GM19193 (cell line): ENCODE results near the gene GOLGA1.

Experiments used
- POLR2A ChIP-seq: IDR thresholded peaks from 4 replicates; pipeline ENCODE4 v1.6.1; 2011; ENCODE audit not compliant: insufficient read depth, insufficient read length; ENCODE audit errors: extremely low read depth

GOLGA1 gene

DNA sequence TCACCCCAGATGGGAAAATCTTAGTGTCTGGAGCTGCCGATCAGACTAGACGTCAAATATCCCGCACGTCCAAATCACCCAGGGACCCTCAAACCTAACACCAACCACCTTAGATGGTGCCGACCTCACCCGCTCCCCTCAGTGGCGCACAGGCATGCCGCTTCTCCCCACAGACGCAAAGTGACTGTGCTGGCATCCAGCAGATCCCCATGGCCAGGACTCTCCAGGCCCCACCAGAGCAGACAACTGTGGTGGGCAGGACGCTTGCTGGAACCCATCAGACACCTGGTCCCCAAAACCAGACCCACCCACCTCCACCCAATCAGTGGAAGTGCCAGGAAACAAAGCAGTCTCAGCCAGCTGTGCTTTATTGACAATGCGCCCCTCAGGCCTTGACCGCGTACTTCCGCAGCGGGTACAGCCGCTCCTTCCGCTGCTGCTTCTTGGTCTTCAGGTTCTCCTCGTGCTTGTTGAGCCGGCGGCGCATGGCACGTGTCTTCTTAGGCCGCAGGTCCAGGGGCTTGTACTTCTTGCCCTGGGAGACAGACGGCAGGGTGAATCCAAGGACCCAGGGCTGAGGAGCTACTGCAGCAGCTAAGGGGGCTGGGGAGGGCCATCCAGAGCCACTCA lies 83.2 kb downstream of the GOLGA1 start:
- TF ChIP-seq POLR2A, result no peak

DNA sequence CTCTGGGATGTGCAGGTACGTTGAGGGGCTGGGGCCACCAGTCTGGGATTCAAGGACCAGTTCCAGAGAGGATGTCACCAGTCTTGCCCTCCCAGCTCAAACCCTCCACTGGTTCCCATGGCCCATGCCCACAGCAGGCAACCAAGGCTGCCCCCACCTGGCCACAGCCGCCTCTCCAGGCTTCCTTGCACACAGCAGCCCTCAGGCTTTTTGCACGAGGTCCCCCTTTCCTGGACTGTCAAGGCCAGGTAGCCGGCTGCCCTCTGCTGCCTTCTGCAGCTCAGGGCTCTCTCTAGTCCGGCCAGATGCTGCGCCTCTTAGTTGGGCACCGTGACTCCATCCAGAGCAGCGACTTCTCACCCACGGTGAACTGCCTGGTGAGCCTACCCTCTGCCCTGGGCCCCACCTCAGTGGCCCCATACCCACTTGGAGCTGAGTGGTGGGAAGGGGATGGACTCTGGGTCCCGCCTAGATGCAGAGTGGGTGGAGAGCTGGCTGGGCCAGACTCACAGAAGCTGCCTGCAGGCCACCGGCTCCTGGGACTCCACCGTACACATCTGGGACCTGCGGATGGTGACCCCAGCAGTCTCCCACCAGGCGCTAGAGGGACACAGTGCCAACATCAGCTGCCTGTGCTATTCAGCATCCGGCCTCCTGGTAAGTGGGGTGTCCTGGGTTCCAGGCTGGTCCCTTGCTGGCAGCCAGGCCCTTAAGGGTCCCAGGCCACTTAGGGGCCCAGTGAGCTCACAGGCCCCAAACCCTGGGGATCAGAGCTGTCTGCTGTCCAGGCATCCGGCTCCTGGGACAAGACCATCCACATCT lies 84.7 kb downstream of the GOLGA1 start:
- TF ChIP-seq POLR2A, result peak; percentile 46

- TF ChIP-seq POLR2A, result no peak
Observed at GRCh38 chr9:124855566-124855943, 85.3 kb downstream of the GOLGA1 start.

- TF ChIP-seq POLR2A, result no peak
Observed at GRCh38 chr9:124854822-124855221, 86.1 kb downstream of the GOLGA1 start.

DNA sequence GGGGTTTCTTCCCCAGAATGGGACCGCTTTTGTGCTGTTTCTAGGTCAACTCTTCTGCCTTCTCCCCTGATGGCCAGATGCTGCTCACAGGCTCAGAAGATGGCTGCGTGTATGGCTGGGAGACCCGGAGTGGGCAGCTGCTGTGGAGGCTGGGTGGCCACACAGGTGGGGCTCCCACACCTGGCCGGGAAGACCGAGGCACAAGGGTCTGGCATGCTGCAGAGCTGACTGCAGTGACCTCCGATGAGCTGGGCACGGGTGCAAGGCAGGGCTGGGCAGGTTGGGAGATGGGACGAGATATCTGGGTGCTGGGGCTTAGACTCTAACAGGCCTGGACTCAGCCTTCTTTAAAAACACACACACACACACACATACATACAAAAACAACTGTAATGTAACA lies 86.7 kb downstream of the GOLGA1 start:
- TF ChIP-seq POLR2A, result no peak

DNA sequence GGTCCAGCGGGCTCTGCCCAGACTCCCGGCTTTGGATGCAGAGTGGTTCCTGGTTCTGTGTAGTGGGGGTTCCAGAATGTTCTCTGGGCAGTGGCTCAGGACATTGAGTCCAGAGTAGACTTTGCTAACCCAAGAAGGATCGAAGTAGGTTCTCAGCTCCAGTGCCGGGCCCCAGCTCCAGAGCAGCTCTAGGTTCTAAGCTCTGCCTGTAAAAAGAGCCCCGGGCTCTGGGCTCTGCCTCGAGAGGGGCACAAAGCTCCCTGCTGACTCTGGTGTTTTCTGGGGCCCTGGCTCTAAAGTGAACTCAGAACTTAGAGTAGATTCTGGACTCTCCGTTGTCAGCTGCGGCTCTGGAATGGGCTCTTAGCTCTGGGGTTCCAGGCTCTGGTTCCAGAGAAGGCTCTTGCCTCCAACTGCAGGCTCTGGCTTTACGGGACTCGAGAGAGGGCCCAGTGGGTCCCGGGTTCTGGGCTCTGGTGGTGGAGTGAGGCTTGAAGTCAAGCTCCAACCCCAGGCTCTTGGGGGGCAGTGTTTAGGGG lies 87.2 kb downstream of the GOLGA1 start:
- TF ChIP-seq POLR2A, result no peak

DNA sequence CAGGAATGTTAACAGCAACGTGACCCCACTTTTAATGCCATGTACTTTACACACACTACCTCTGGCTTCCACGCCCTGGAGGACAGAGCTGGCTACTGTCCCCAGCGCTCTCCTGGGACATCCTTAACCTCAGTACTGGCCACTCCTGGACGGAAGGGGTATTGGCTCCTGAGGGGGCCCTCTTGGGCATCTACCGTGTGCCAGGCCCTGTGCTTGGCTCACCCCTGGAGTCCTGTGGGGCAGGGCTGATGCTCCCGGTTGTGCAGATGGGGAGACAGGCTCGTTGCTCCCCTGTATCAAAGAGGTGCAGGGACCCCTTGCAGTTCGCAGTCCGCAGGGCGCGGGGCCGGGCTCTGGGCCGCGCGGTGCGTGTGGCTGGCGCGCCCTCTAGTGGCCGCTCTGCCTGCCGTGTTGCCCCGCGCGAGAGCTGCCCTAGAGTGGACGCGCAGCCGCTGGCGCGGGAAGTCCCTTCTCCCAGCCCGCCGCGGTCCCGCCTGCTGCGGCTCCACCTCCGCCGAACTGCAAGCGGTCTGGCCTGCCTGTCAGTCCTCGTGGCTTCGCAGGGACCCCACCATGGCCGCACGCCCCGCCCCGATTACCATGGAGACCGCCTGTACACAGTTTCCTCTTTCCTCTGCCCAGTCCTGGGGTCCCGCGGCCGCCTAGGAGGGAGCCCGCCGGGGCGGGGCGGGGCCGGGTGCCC lies 87.9 kb downstream of the GOLGA1 start, which contains the start of gene WDR38:
WDR38 (plus strand) TSS at position 632 of the 703 bp plus-strand sequence. CDS start 72 bp downstream, outside the sequence.
- no peak for TF ChIP-seq POLR2A

GRCh38 chr9:124852121-124852828 lies 88.6 kb downstream of the GOLGA1 start:
- no peak for TF ChIP-seq POLR2A

DNA sequence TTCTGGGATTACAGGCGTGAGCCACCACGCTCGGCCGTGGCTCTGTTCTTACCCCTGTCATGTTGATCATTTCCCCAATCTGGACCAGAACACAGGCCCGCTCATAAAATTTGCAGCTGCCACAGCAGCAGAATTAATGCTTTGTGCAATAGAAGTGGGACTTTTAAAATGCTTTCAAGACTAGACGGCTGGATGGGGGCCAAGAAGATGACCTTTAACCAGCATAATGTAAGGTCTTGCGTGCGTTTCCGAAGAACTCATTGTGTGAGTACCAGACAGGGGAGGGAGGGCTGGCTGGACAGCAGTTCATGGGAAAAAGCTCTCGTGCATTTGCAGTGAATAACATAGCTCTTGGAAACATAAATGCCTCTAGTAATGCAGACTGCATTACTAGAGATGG lies 91.1 kb downstream of the GOLGA1 start:
- no peak for TF ChIP-seq POLR2A

DNA sequence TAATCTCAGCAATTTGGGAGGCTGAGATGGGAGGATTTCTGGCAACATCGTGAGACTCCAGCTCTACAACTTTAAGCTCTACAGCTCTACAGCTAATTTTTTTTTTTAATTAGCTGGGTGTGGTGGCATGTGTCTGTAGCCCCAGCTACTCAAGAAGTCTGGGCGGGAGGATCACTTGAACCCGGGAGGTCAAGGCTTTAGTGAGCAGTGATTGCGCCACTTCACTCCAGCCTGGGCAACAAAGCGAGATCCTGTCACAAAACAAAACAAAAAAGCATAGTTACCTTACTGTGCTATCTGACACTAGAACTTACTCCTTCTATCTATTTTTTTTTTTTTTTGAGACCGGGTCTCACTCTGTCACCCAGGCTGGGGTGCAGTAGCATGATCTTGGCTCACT lies 93.9 kb downstream of the GOLGA1 start:
- TF ChIP-seq POLR2A, result no peak

- TF ChIP-seq POLR2A, result no peak
Observed at GRCh38 chr9:124844291-124844690, 96.6 kb downstream of the GOLGA1 start.

DNA sequence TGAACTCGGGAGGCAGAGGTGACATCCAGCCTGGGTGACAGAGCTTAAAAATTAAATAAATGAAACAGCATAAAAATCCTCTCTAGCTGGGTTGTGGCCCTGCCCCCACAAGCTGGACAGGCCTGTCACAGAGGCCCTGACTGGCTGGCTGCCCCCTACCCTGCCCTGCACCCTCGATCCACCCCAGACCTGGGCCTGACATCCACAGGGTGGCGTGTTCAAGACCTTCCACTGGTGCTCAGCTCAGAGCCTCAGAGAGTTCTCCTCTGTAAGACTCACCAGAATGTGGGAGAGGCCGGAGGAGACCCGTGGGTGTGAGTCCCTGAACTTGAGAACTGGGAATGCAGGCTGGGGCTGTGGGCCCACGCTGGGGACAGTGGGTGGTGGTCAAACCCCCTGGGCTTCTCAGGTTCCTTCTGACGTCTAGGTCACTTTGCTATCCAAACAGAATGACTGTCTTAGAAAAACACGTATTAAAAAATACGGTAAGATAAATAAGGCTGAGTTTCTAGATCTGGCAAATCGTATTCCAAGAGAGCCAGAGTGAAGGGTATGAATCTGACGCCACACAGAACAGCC lies 97.3 kb downstream of the GOLGA1 start:
- no peak for TF ChIP-seq POLR2A

DNA sequence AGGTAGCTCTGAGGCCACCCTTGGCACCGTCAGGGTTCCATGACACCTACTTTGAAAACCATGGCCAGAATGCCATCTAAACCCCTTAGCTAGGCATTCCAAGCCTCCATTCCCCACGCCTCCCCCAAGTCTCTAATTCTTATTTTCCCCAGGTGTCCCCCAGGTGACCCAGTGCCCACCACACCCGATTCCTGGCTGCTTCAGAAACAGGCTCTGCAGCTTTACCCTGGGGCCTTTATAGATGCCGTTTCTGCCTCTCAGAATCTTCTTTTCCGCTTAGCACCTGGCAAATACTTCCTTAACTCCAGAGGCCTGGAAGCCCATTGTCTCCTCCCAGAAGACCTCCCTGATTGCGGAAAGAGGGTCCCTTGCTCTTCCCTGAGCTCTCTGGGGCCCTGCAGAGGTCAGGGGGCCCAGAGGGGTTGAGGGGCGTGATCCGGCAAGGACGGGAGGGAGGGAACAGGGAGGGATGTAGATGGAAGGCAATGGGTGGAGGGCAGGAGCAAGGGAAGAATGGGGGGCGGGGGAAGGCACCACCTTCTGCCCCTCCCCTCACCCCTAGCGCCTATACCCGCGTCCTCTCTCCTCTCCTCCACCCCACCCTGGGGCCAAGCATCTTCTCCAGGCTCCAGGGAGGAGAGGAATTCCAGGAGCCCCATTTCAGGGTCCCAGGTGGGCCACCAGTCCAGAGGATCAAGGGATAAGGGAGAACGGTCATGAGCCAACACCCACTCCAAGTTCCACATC lies 99.6 kb downstream of the GOLGA1 start:
- no peak for TF ChIP-seq POLR2A
